ENCODE measurements around the gene ALPG.

- TF ChIP-seq CTCF (IDR thresholded peaks at IDR 0.05) = no peak
- no peak for TF ChIP-seq POLR2AphosphoS5 (IDR thresholded peaks at IDR 0.05; ENCODE audit: low read depth, low read length)
Observed at GRCh38 chr2:232437195-232437571, 30.5 kb downstream of the ALPG start.
